ENCODE measurements around the gene AKT3. TPM values are rescaled to one million over a fixed set of nuclear protein-coding genes. Genes with fewer than 3 reads are reported as not detected.
A peak's percentile ranks its signal among the peaks of the same experiment; 100 is the strongest.

AKT3 gene
- total RNA-seq, 4 donors from 2014 or later, result 8.5 to 16.0 (median 15.2) TPM

GRCh38 chr1:243482141-243483022, 367.7 kb downstream of the AKT3 start:
- intact Hi-C loops (cut with DNase I; ENCODE audit: low total_unique reads) (no loop called here), in situ Hi-C loops (cut with MboI; ENCODE audit: low sequenced_read_pairs in 4 of 4) (no loop called here)
- no peaks in the 10 kb centered on the region for H3K27me3 ChIP-seq
- peaks cover 0 to 13% of the 10 kb centered on the region in 2 donors for H3K4me1 ChIP-seq
- no peaks in the 10 kb centered on the region for H3K36me3 ChIP-seq
- TF ChIP-seq POLR2A (IDR thresholded peaks at IDR 0.05) (no peak), CTCF (IDR thresholded peaks at IDR 0.05 in 4 of 5, conservative IDR thresholded peaks at IDR 0.05 in 1 of 5) (no peak)
- H3K9me3 ChIP-seq, result no peaks in the 10 kb centered on the region
- DNase-seq (no peak), ATAC-seq (peak in 1 of 2 donors; percentile 55)
- no peak overlapping the region for H3K27ac ChIP-seq
- H3K4me3 ChIP-seq, result peak overlapping the region; percentile 23 to 44 (median 34)

GRCh38 chr1:243481101-243481500, 368.9 kb downstream of the AKT3 start:
- Histone ChIP-seq H3K27ac (no peak overlapping the region), H3K27me3 (no peaks in the 10 kb centered on the region), H3K9me3 (no peaks in the 10 kb centered on the region), H3K4me1 (peaks cover 0 to 13% of the 10 kb centered on the region in 2 donors), H3K4me3 (no peak overlapping the region), H3K36me3 (no peaks in the 10 kb centered on the region)
- DNase-seq (no peak), ATAC-seq (no peak)
- TF ChIP-seq POLR2A (IDR thresholded peaks at IDR 0.05), result no peak
- no peak for TF ChIP-seq CTCF (IDR thresholded peaks at IDR 0.05 in 4 of 5, conservative IDR thresholded peaks at IDR 0.05 in 1 of 5)
- intact Hi-C loops (cut with DNase I; ENCODE audit: low total_unique reads) (no loop called here), in situ Hi-C loops (cut with MboI; ENCODE audit: low sequenced_read_pairs in 4 of 4) (no loop called here)

- DNase-seq (no peak), ATAC-seq (no peak)
- intact Hi-C loops (cut with DNase I; ENCODE audit: low total_unique reads), result no loop called here
- peaks cover 3 to 17% of the 10 kb centered on the region in 2 donors for H3K4me1 ChIP-seq
- H3K4me3 ChIP-seq, result no peak overlapping the region
- in situ Hi-C loops (cut with MboI; ENCODE audit: low sequenced_read_pairs in 4 of 4), result no loop called here
- H3K9me3 ChIP-seq, result no peaks in the 10 kb centered on the region
- no peak overlapping the region for H3K27ac ChIP-seq
- no peaks in the 10 kb centered on the region for H3K36me3 ChIP-seq
- TF ChIP-seq CTCF (IDR thresholded peaks at IDR 0.05 in 4 of 5, conservative IDR thresholded peaks at IDR 0.05 in 1 of 5) (no peak), POLR2A (IDR thresholded peaks at IDR 0.05) (no peak)
- no peaks in the 10 kb centered on the region for H3K27me3 ChIP-seq
Measured at GRCh38 chr1:243477731-243478290, 372.2 kb downstream of the AKT3 start.

GRCh38 chr1:243475966-243476365, 374.1 kb downstream of the AKT3 start:
- in situ Hi-C loops (cut with MboI; ENCODE audit: low sequenced_read_pairs in 4 of 4) (no loop called here), intact Hi-C loops (cut with DNase I; ENCODE audit: low total_unique reads) (no loop called here)
- H3K27me3 ChIP-seq, result no peaks in the 10 kb centered on the region

More at GRCh38 chr1:243475966-243476365, 374.1 kb downstream of the AKT3 start:
- DNase-seq, result no peak
- Histone ChIP-seq H3K36me3 (no peaks in the 10 kb centered on the region), H3K4me3 (no peak overlapping the region), H3K4me1 (peaks cover 3 to 16% of the 10 kb centered on the region in 2 donors), H3K27ac (no peak overlapping the region), H3K9me3 (no peaks in the 10 kb centered on the region)
- TF ChIP-seq CTCF (IDR thresholded peaks at IDR 0.05 in 4 of 5, conservative IDR thresholded peaks at IDR 0.05 in 1 of 5), result no peak
- no peak for TF ChIP-seq POLR2A (IDR thresholded peaks at IDR 0.05)
- ATAC-seq, result no peak

All from gastrocnemius medialis (tissue), 4 donors.